ENCODE results near the gene MYOM3. TPM values are rescaled to one million over a fixed set of nuclear protein-coding genes. Genes with fewer than 3 reads are reported as not detected.

Gene MYOM3
- total RNA-seq, 2 donors from 2014 or later: 2.3 to 4.3 TPM

DNA sequence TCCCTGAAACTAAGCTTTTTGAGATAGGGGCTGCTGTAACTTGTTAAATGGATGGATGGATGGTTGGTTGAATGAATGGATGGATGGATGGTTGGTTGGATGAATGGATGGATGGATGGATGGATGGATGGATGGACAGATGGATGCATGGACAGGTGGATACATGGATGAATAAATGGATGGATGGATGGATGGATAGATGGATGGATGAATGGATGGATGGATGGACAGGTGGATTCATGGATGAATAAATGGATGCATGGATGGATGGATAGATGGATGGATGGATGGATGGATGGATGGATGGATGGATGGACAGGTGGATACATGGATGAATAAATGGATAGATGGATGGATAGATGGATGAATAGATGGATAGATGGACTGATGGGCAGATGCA lies 26.9 kb downstream of the MYOM3 start:
- TF ChIP-seq, protein P1, sequence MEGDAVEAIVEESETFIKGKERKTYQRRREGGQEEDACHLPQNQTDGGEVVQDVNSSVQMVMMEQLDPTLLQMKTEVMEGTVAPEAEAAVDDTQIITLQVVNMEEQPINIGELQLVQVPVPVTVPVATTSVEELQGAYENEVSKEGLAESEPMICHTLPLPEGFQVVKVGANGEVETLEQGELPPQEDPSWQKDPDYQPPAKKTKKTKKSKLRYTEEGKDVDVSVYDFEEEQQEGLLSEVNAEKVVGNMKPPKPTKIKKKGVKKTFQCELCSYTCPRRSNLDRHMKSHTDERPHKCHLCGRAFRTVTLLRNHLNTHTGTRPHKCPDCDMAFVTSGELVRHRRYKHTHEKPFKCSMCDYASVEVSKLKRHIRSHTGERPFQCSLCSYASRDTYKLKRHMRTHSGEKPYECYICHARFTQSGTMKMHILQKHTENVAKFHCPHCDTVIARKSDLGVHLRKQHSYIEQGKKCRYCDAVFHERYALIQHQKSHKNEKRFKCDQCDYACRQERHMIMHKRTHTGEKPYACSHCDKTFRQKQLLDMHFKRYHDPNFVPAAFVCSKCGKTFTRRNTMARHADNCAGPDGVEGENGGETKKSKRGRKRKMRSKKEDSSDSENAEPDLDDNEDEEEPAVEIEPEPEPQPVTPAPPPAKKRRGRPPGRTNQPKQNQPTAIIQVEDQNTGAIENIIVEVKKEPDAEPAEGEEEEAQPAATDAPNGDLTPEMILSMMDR (IDR thresholded peaks at IDR 0.05): no peak
- TF ChIP-seq POLR2A (IDR thresholded peaks at IDR 0.05): no peak
- no peaks in the 10 kb centered on the region for H3K9me3 ChIP-seq
- no peak for ATAC-seq
- peaks cover 19% of the 10 kb centered on the region for H3K4me1 ChIP-seq
- no peaks in the 10 kb centered on the region for H3K36me3 ChIP-seq (replicated peaks in 1 of 2; ENCODE audit: insufficient read depth in 1 of 2, low read depth in 2 of 2)
- no peaks in the 10 kb centered on the region for H3K27me3 ChIP-seq
- no peak for DNase-seq
- no peak overlapping the region for H3K27ac ChIP-seq
- no peak overlapping the region for H3K4me3 ChIP-seq
- intact Hi-C loops (cut with DNase I): no loop called here

DNA sequence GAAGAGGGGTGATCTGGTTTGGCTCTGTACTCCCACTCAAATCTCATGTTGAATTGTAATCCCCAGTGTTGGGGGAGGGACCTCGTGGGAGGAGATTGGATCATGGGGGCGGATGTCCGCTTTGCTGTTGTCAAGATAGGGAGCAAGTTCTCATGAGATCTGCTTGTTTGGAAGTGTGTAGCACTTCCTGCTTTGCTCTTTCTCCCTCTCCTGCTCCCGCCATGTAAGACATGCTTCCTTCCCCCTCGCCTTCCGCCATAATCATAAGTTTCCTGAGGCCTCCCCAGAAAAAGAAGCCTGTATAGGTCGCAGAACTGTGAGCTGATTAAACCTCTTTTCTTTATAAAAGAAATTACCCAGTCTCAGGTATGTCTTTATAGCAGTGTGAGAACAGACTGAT lies 27.9 kb downstream of the MYOM3 start:
- no peaks in the 10 kb centered on the region for H3K36me3 ChIP-seq (replicated peaks in 1 of 2; ENCODE audit: insufficient read depth in 1 of 2, low read depth in 2 of 2)
- TF ChIP-seq, protein P1 (IDR thresholded peaks at IDR 0.05): no peak
- no peak for TF ChIP-seq POLR2A (IDR thresholded peaks at IDR 0.05)
- DNase-seq (no peak), ATAC-seq (no peak)
- intact Hi-C loops (cut with DNase I): no loop called here
- H3K4me3 ChIP-seq: no peak overlapping the region
- H3K9me3 ChIP-seq: no peaks in the 10 kb centered on the region
- no peak overlapping the region for H3K27ac ChIP-seq
- no peaks in the 10 kb centered on the region for H3K27me3 ChIP-seq
- peaks cover 19% of the 10 kb centered on the region for H3K4me1 ChIP-seq
- 79 to 82% methylated on average over 7 of the region's 7 CpGs for WGBS, 2 donors

DNA sequence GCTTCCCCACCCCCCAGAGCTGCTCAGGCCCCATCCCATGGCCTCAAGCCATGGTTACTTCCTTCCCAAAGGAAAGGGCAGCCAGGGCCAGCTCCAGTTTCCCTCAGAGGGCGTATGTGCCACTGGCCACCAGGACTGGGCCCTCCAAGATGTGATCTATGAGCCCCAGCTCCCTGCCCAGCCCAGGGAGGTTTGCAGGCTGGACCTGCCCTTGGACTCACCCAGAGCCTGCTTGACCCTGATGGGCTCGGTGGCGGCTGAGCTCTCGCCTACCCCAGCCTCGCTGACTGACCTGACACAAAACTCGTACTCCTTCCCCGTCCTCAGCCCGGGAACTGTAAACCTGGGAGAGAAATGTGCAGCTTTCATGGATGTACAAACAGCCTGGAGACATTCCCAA lies 29.6 kb downstream of the MYOM3 start:
- WGBS, 2 donors: 89 to 90% methylated on average over 5 to 8 of the region's 8 CpGs
- ATAC-seq (no peak), DNase-seq (no peak)
- no peaks in the 10 kb centered on the region for H3K36me3 ChIP-seq (replicated peaks in 1 of 2; ENCODE audit: insufficient read depth in 1 of 2, low read depth in 2 of 2)
- H3K27me3 ChIP-seq: no peaks in the 10 kb centered on the region
- TF ChIP-seq, protein P1 (IDR thresholded peaks at IDR 0.05): no peak
- TF ChIP-seq POLR2A (IDR thresholded peaks at IDR 0.05): no peak
- H3K4me3 ChIP-seq: no peak overlapping the region
- H3K9me3 ChIP-seq: no peaks in the 10 kb centered on the region
- peaks cover 19% of the 10 kb centered on the region for H3K4me1 ChIP-seq
- intact Hi-C loops (cut with DNase I): no loop called here
- H3K27ac ChIP-seq: no peak overlapping the region

DNA sequence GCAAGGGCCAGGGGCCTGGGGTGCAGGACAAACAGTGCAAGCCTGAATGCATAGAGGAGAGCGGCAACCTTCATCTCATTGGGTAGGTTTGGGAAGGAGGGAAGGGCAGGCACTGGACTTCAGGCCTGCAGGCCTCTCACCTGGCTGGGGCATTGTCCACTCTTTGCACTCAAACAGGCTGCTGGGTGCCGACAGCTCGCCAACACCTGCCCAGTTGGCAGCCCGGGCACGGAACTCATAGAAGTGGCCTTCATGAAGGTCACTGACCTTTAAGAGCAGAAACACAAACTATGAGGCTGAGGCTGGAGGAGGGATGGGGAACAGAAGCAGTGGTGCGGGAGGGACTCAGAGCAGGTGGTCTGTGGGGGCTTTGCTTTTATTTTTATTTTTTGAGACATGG lies 30.7 kb downstream of the MYOM3 start:
- 37 to 45% methylated on average over 5 to 6 of the region's 6 CpGs for WGBS, 2 donors
- H3K36me3 ChIP-seq (replicated peaks in 1 of 2; ENCODE audit: insufficient read depth in 1 of 2, low read depth in 2 of 2): no peaks in the 10 kb centered on the region
- H3K4me1 ChIP-seq: peaks cover 19% of the 10 kb centered on the region
- DNase-seq: peak; percentile 38 to 70 (median 64)
- no peak overlapping the region for H3K4me3 ChIP-seq
- no peaks in the 10 kb centered on the region for H3K9me3 ChIP-seq
- peak; percentile 58 for ATAC-seq
- TF ChIP-seq, protein P1 (IDR thresholded peaks at IDR 0.05): no peak
- no peak for TF ChIP-seq POLR2A (IDR thresholded peaks at IDR 0.05)
- no peak overlapping the region for H3K27ac ChIP-seq
- intact Hi-C loops (cut with DNase I): no loop called here
- no peaks in the 10 kb centered on the region for H3K27me3 ChIP-seq

DNA sequence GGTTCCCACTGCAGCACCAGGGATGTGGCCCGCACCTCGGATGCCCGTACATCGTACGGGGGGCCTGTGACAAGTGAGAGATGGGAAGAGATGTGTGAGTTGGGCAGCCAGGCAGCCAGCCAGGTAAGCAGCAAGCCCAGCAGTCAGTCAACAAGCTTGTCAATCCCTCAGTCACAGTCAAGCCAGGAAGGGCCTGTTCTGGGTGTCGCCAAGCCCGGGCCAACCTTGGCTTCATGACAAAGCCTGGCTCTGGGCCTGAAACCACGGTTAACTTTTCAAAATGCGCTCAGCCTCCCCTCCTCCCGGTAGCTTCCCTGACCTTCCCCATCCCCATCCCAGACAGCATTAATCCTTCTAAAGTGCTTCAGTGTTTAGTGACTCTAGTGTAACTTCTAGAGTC lies 31.8 kb downstream of the MYOM3 start:
- ATAC-seq: peak; percentile 27

More for the DNA sequence above, 31.8 kb downstream of the MYOM3 start:
- 20 to 37% methylated on average over 5 to 9 of the region's 10 CpGs for whole genome bisulfite sequencing, 2 donors
- H3K27ac ChIP-seq: no peak overlapping the region
- H3K36me3 ChIP-seq (replicated peaks in 1 of 2; ENCODE audit: insufficient read depth in 1 of 2, low read depth in 2 of 2): no peaks in the 10 kb centered on the region
- H3K27me3 ChIP-seq: no peaks in the 10 kb centered on the region
- intact Hi-C loops (cut with DNase I): no loop called here
- no peak overlapping the region for H3K4me3 ChIP-seq
- TF ChIP-seq, protein P1 (IDR thresholded peaks at IDR 0.05): no peak
- TF ChIP-seq POLR2A (IDR thresholded peaks at IDR 0.05): no peak
- peaks cover 19% of the 10 kb centered on the region for H3K4me1 ChIP-seq
- no peaks in the 10 kb centered on the region for H3K9me3 ChIP-seq
- peak in 3 of 4 donors; percentile 42 to 62 (median 57) for DNase-seq

Data from body of pancreas (tissue), 4 donors.